H1 (cell line): Measurements from ENCODE around the gene HIBCH. TPM values are rescaled to one million over a fixed set of nuclear protein-coding genes. Genes with fewer than 3 reads are reported as not detected.
A peak's percentile ranks its signal among the peaks of the same experiment; 100 is the strongest.

ENCODE experiments used
- CTCF ChIA-PET: fragments of 300-600 bp; sonication (Branson Sonifier 250); formaldehyde crosslinking; loops from one replicate; lab custom pipeline; 2021; ENCODE audit not compliant: partially characterized antibody; lab: Charles Lee
- POLR2A ChIA-PET: fragments of 300-600 bp; sonication (Branson Sonifier 250); formaldehyde crosslinking; loops from one replicate; lab custom pipeline; 2021; ENCODE audit warnings: inconsistent platforms; ENCODE audit not compliant: partially characterized antibody; lab: Charles Lee
- DNase-seq, 2 experiments: peaks; one replicate each; pipeline versions ENCODE4 v3.0.0 to v3.0.0-alpha.2; 2010 to 2022; ENCODE audit warnings: low spot score in 2 of 2, low read depth in 1 of 2, mixed read lengths in 1 of 2
- FAIRE-seq: peaks from 2 replicates; lab custom pipeline; 2011; peaks lifted over from hg19 to GRCh38; lab: Jason Lieb, UNC
- H2AFZ ChIP-seq: 2 replicates; pipeline ENCODE4 v1.8.1; 2012; ENCODE audit warnings: low read length, inconsistent platforms
- H2AK5ac ChIP-seq: 2 replicates; pipeline ENCODE4 v1.6.1; 2013; ENCODE audit warnings: low read depth, low read length
- H2BK120ac ChIP-seq: replicated peaks from 2 replicates; pipeline ENCODE3; 2013; ENCODE audit warnings: low read depth, low read length, inconsistent platforms
- H2BK12ac ChIP-seq: 2 replicates; pipeline ENCODE4 v1.6.1; 2013; ENCODE audit warnings: low read depth, low read length
- H2BK15ac ChIP-seq: 2 replicates; pipeline ENCODE4 v1.6.1; 2013; ENCODE audit warnings: low read length
- H2BK20ac ChIP-seq: 2 replicates; pipeline ENCODE4 v1.6.1; 2013; ENCODE audit warnings: low read length
- H2BK5ac ChIP-seq: 2 replicates; pipeline ENCODE4 v1.6.1; 2013; ENCODE audit warnings: low read depth, low read length
- H3K14ac ChIP-seq: 2 replicates; pipeline ENCODE4 v1.6.1; 2013; ENCODE audit warnings: inconsistent platforms; ENCODE audit not compliant: insufficient read length
- H3K18ac ChIP-seq: 2 replicates; pipeline ENCODE4 v1.6.1; 2013; ENCODE audit warnings: low read length; ENCODE audit errors: extremely low read depth
- H3K23ac ChIP-seq: 2 replicates; pipeline ENCODE4 v1.6.1; 2013; ENCODE audit warnings: inconsistent platforms; ENCODE audit not compliant: insufficient read length
- H3K23me2 ChIP-seq: 2 replicates; pipeline ENCODE4 v1.6.1; 2013; ENCODE audit warnings: low read depth, low read length
- H3K27ac ChIP-seq: 2 replicates; pipeline ENCODE4 v1.6.1; 2011; ENCODE audit warnings: low read depth, low read length, inconsistent platforms
- H3K27me3 ChIP-seq, 4 experiments: replicated peaks in 1 of 4; 1 replicate in 1 of 4; 2 replicates in 3 of 4; pipeline versions ENCODE4 v1.6.1 to v1.8.1; 2011 to 2013; ENCODE audit warnings: low read length in 3 of 4, mild to moderate bottlenecking in 3 of 4, inconsistent platforms in 2 of 4, mixed read lengths in 2 of 4, moderate library complexity in 1 of 4; ENCODE audit not compliant: control insufficient read depth in 3 of 4, insufficient read depth in 3 of 4; ENCODE audit errors: extremely low read depth in 1 of 4
- H3K36me3 ChIP-seq, 4 experiments: 2 replicates each; pipeline versions ENCODE4 v1.6.1 to v1.8.1; 2011 to 2013; ENCODE audit warnings: mild to moderate bottlenecking in 4 of 4, low read length in 3 of 4, moderate library complexity in 2 of 4, control low read depth in 1 of 4, inconsistent platforms in 1 of 4; ENCODE audit not compliant: insufficient read depth in 4 of 4, control insufficient read depth in 2 of 4
- H3K4ac ChIP-seq: replicated peaks from 2 replicates; pipeline ENCODE3; 2013; ENCODE audit warnings: low read length, low read depth, mixed read lengths, inconsistent platforms; ENCODE audit not compliant: insufficient read length
- H3K4me1 ChIP-seq, 4 experiments: replicated peaks in 1 of 4; 1 replicate in 1 of 4; 2 replicates in 3 of 4; pipeline versions ENCODE4 v1.6.1 to v1.8.1; 2011 to 2013; ENCODE audit warnings: low read length in 3 of 4, inconsistent platforms in 2 of 4, mixed read lengths in 1 of 4; ENCODE audit not compliant: insufficient read depth in 4 of 4, control insufficient read depth in 3 of 4
- H3K4me2 ChIP-seq, 2 experiments: 2 replicates each; pipeline versions ENCODE4 v1.6.1 to v1.8.1; 2011 to 2013; ENCODE audit warnings: low read depth in 2 of 2, low read length in 2 of 2, control low read depth in 1 of 2, inconsistent platforms in 1 of 2, mild to moderate bottlenecking in 1 of 2; ENCODE audit not compliant: insufficient read depth in 1 of 2
- H3K4me3 ChIP-seq, 4 experiments: fragments of 200-600, 300-600 bp in 1 of 4; sonication (generic), shearing (Covaris generic), sonication (Bioruptor Twin) in 1 of 4; 2 replicates each; pipeline versions ENCODE4 v1.5.1 to v1.8.1; 2011 to 2016; ENCODE audit warnings: low read length in 4 of 4, low read depth in 3 of 4, control low read depth in 2 of 4, inconsistent platforms in 2 of 4, mild to moderate bottlenecking in 2 of 4, mixed read lengths in 1 of 4, moderate library complexity in 1 of 4; ENCODE audit not compliant: insufficient read depth in 2 of 4; ENCODE audit errors: extremely low read depth in 1 of 4
- H3K56ac ChIP-seq: replicated peaks from 2 replicates; pipeline ENCODE3; 2013; ENCODE audit warnings: low read depth, mild to moderate bottlenecking, mixed read lengths, low read length, inconsistent platforms; ENCODE audit not compliant: insufficient read length
- H3K79me1 ChIP-seq: 2 replicates; pipeline ENCODE4 v1.6.1; 2013; ENCODE audit warnings: low read depth, low read length, control low read depth
- H3K79me2 ChIP-seq, 2 experiments: 2 replicates each; pipeline versions ENCODE4 v1.6.1 to v1.8.1; 2012 to 2013; ENCODE audit warnings: low read length in 2 of 2, mild to moderate bottlenecking in 2 of 2, inconsistent platforms in 1 of 2; ENCODE audit not compliant: insufficient read depth in 2 of 2, control insufficient read depth in 1 of 2
- H3K9ac ChIP-seq, 4 experiments: replicated peaks in 1 of 4; 1 replicate in 1 of 4; 2 replicates in 3 of 4; pipeline versions ENCODE4 v1.6.1 to v1.8.1; 2011 to 2013; ENCODE audit warnings: low read depth in 3 of 4, low read length in 3 of 4, control low read depth in 2 of 4, mild to moderate bottlenecking in 2 of 4, moderate library complexity in 2 of 4, inconsistent platforms in 1 of 4; ENCODE audit errors: extremely low read depth in 1 of 4
- H3K9me3 ChIP-seq, 2 experiments: 2 replicates each; pipeline versions ENCODE4 v1.6.1 to v1.8.1; 2012 to 2013; ENCODE audit warnings: mild to moderate bottlenecking in 2 of 2, moderate library complexity in 2 of 2, control low read depth in 1 of 2, inconsistent platforms in 1 of 2, low read depth in 1 of 2, low read length in 1 of 2, mixed read lengths in 1 of 2; ENCODE audit not compliant: insufficient read depth in 2 of 2
- H4K20me1 ChIP-seq, 2 experiments: replicated peaks in 1 of 2; 2 replicates each; pipeline versions ENCODE3 to v1.8.1; 2011 to 2013; ENCODE audit warnings: inconsistent platforms in 2 of 2, low read length in 2 of 2, mild to moderate bottlenecking in 1 of 2; ENCODE audit not compliant: insufficient read depth in 2 of 2, control insufficient read depth in 1 of 2
- H4K5ac ChIP-seq: 2 replicates; pipeline ENCODE4 v1.6.1; 2013; ENCODE audit warnings: low read length, low read depth, mixed read lengths, inconsistent platforms; ENCODE audit not compliant: insufficient read length
- H4K8ac ChIP-seq: 2 replicates; pipeline ENCODE4 v1.8.0; 2013; ENCODE audit warnings: mild to moderate bottlenecking, moderate library complexity, low read length, inconsistent platforms; ENCODE audit not compliant: insufficient read depth; ENCODE audit errors: extremely low read depth
- H4K91ac ChIP-seq: replicated peaks from 2 replicates; pipeline ENCODE3; 2013; ENCODE audit warnings: low read length, mixed read lengths, inconsistent platforms; ENCODE audit not compliant: insufficient read length
- CHD2 ChIP-seq: IDR thresholded peaks from 2 replicates; pipeline ENCODE4 v1.6.1; 2012; ENCODE audit warnings: low read length, improper control_type of control experiment
- GABPA ChIP-seq: IDR thresholded peaks from 2 replicates; pipeline ENCODE4 v1.6.1; 2011; ENCODE audit warnings: mild to moderate bottlenecking, low read length, moderate library complexity, borderline replicate concordance; ENCODE audit not compliant: insufficient read depth
- KDM1A ChIP-seq: fragments of 200-600, 300-600 bp; sonication (generic); IDR thresholded peaks from 2 replicates; pipeline ENCODE4 v1.7.1; 2016; ENCODE audit warnings: mild to moderate bottlenecking, low read length, borderline replicate concordance
- MAFK ChIP-seq: IDR thresholded peaks from 2 replicates; pipeline ENCODE4 v1.6.1; 2012; ENCODE audit warnings: low read depth, mild to moderate bottlenecking, improper control_type of control experiment, low read length
- MAX ChIP-seq: IDR thresholded peaks from 2 replicates; pipeline ENCODE4 v1.6.1; 2012; ENCODE audit warnings: inconsistent platforms
- RAD21 ChIP-seq, 2 experiments: IDR thresholded peaks in 1 of 2; conservative IDR thresholded peaks in 1 of 2; 2 replicates each; pipeline ENCODE4 v1.6.1; 2011; ENCODE audit warnings: low read depth in 2 of 2, low read length in 2 of 2, improper control_type of control experiment in 1 of 2, inconsistent platforms in 1 of 2, mild to moderate bottlenecking in 1 of 2, moderate library complexity in 1 of 2
- RNF2 ChIP-seq: fragments of 200-900, 300-1000 bp; sonication (generic); IDR thresholded peaks from 2 replicates; pipeline ENCODE4 v1.7.1; 2016; ENCODE audit warnings: borderline replicate concordance, low read depth, mild to moderate bottlenecking, antibody characterized with exemption, low read length; ENCODE audit not compliant: poor library complexity, severe bottlenecking; ENCODE audit errors: missing control alignments
- SP4 ChIP-seq: IDR thresholded peaks from 2 replicates; pipeline ENCODE4 v1.6.1; 2012; ENCODE audit warnings: low read length, inconsistent platforms
- TAF1 ChIP-seq: IDR thresholded peaks from 2 replicates; pipeline ENCODE4 v1.6.1; 2011; ENCODE audit warnings: mild to moderate bottlenecking, low read depth, low read length
- WGBS, 2 experiments: shearing (Covaris generic) in 1 of 2; methylation state at CpG; one replicate each; pipeline versions ENCODE4 v1.1.6 to v1.1.7; 2013 to 2015; ENCODE audit warnings: low lambda C conversion rate in 2 of 2, mixed read lengths in 2 of 2, inconsistent platforms in 1 of 2, low coverage in 1 of 2, missing lambda C conversion rate in 1 of 2; ENCODE audit not compliant: insufficient replicate concordance in 2 of 2, insufficient coverage in 1 of 2, insufficient read length in 1 of 2; ENCODE audit errors: extremely low coverage in 1 of 2, missing lambda C conversion rate in 1 of 2; 5-methylcytosine and 5-hydroxymethylcytosine counted together
- polyA plus RNA-seq, 7 experiments: library from polyadenylated mRNA; depleted of rRNA in 3 of 7; stranded (reverse) in 5 of 7; unstranded in 2 of 7; fragments of >200 nt in 5 of 7; fragments of 200-250 nt in 2 of 7; gene quantifications; 1 replicate in 5 of 7; 2 replicates in 1 of 7; 4 replicates in 1 of 7; pipeline versions ENCODE4 v1.2.1 to v1.2.3, GENCODE V29; 2011 to 2013; ENCODE audit warnings: missing spikeins in 2 of 7, mixed read lengths in 2 of 7
- total RNA-seq: library from RNA; stranded (reverse); fragmentation: NEBNext Ultra II Directional; extraction: Animal tissue kit (Norgen Biotek cat#: 25700); gene quantifications from 2 replicates; pipeline ENCODE4 v1.2.1, GENCODE V29; 2021
- TF ChIP-seq, protein P1 (sequence below), 3 experiments: IDR thresholded peaks; 1 replicate in 2 of 3; 2 replicates in 1 of 3; pipeline versions ENCODE4 v1.5.1 to v1.6.1; 2011; ENCODE audit warnings: low read length in 3 of 3, mild to moderate bottlenecking in 3 of 3, inconsistent platforms in 2 of 3, low read depth in 1 of 3, moderate library complexity in 1 of 3; ENCODE audit not compliant: insufficient read depth in 1 of 3; ENCODE audit errors: control extremely low read depth in 1 of 3

HIBCH gene
- total and polyA plus RNA-seq, 2 of the 8 experiments (the other 6 are each of a cell fraction or from before 2014, with no cell fraction given) = 7.5 to 31.8 TPM

DNA sequence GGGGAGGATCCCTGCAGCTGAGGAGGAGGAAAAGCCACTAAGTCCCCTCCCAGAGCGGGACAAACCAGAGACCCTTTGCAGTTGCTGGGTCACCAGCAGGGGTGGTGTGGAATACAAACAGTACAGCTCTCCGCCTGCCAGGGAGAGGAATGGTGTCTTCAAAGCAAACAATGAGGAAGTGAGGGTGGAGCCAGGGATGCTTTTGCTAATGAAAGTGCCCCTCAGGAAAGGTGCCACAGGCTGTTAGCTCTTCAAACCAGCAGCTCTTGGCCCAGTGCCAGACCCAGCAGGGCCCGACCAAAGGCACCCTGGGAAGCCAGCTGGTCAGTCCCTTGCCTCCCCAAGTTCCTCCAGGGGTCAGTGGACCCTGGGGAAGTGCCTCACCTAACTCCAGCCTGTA is 102.8 kb downstream of the HIBCH start:
- no peak overlapping the region for H2BK120ac ChIP-seq
- POLR2A ChIA-PET = no interaction called here
- no peak overlapping the region for H3K23ac ChIP-seq
- no peak overlapping the region for H4K91ac ChIP-seq
- H2AFZ ChIP-seq = no peak overlapping the region
- H2AK5ac ChIP-seq = no peak overlapping the region
- no peaks in the 10 kb centered on the region for H3K79me1 ChIP-seq
- peaks cover 11 to 30% (median 17%) of the 10 kb centered on the region in 4 experiments for H3K4me1 ChIP-seq
- H4K5ac ChIP-seq = no peak overlapping the region
- 52% methylated on average over 3 of the region's 3 CpGs; no CpG with 5 or more reads in 1 of the 2 experiments for WGBS, 2 experiments
- H3K27ac ChIP-seq = no peak overlapping the region; the same call in 1 of the 2 replicates
- no peak overlapping the region for H2BK12ac ChIP-seq
- no peak overlapping the region for H2BK15ac ChIP-seq
- no peak overlapping the region for H3K4ac ChIP-seq
- no peaks in the 10 kb centered on the region for H3K79me2 ChIP-seq
- no peak overlapping the region; a peak in 1 of 8 replicates for H3K4me3 ChIP-seq
- no peak overlapping the region for H3K9ac ChIP-seq
- H4K8ac ChIP-seq = no peak overlapping the region
- CTCF ChIA-PET = interaction anchor here (1.0 to 2.5 kb wide), 6 partner anchors 27 to 128 kb away, joined by 3 to 11 read pairs (median 4); no protein-coding TSS in a partner anchor
- H3K14ac ChIP-seq = no peak overlapping the region
- H3K4me2 ChIP-seq = peak overlapping the region; percentile 10 to 42; a peak in 2 of 4 replicates
- 0 out of 2 replicates have a peak, but pooled peaks cover 2% of the 10 kb centered on the region for H3K23me2 ChIP-seq
- no peak overlapping the region; the same call in 1 of the 2 replicates for H3K18ac ChIP-seq
- H3K56ac ChIP-seq = no peak overlapping the region
- no peaks in the 10 kb centered on the region for H3K9me3 ChIP-seq
- no peak overlapping the region for H2BK5ac ChIP-seq
- DNase-seq = peak; percentile 29 to 58
- H4K20me1 ChIP-seq = no peaks in the 10 kb centered on the region
- H3K36me3 ChIP-seq = no peaks in the 10 kb centered on the region; a peak in 2 of 8 replicates
- no peak overlapping the region for H2BK20ac ChIP-seq
- H3K27me3 ChIP-seq = peaks cover 0 to 1% (median 0%) of the 10 kb centered on the region in 4 experiments; a peak in 1 of 7 replicates
- FAIRE-seq = no peak
- TF ChIP-seq, protein P1, sequence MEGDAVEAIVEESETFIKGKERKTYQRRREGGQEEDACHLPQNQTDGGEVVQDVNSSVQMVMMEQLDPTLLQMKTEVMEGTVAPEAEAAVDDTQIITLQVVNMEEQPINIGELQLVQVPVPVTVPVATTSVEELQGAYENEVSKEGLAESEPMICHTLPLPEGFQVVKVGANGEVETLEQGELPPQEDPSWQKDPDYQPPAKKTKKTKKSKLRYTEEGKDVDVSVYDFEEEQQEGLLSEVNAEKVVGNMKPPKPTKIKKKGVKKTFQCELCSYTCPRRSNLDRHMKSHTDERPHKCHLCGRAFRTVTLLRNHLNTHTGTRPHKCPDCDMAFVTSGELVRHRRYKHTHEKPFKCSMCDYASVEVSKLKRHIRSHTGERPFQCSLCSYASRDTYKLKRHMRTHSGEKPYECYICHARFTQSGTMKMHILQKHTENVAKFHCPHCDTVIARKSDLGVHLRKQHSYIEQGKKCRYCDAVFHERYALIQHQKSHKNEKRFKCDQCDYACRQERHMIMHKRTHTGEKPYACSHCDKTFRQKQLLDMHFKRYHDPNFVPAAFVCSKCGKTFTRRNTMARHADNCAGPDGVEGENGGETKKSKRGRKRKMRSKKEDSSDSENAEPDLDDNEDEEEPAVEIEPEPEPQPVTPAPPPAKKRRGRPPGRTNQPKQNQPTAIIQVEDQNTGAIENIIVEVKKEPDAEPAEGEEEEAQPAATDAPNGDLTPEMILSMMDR (IDR thresholded peaks at IDR 0.05; ENCODE audit: control extremely low read depth in 1 of 3, insufficient read depth in 1 of 3, low read depth in 1 of 3, low read length in 3 of 3) = peak in 2 of 3 experiments; percentile 3 to 32; a peak in 2 of 4 replicates
- no peak for TF ChIP-seq MAFK
- no peak for TF ChIP-seq GABPA
- no peak for TF ChIP-seq KDM1A
- no peak for TF ChIP-seq RNF2
- no peak for TF ChIP-seq CHD2
- no peak for TF ChIP-seq SP4
- peak in 1 of 2 experiments; percentile 5; a peak in 2 of 4 replicates for TF ChIP-seq RAD21 (IDR thresholded peaks at IDR 0.05 in 1 of 2, conservative IDR thresholded peaks at IDR 0.05 in 1 of 2; ENCODE audit: low read depth in 2 of 2, low read length in 2 of 2)
- TF ChIP-seq MAX = no peak
- TF ChIP-seq TAF1 = no peak
